ENCODE measurements around the gene NPPC.

Gene NPPC

GRCh38 chr2:231924889-231925275 is 1.3 kb downstream of the NPPC start:
- Histone ChIP-seq H3K9me3 (ENCODE audit: insufficient read depth, low read length) (peaks cover 16% of the 10 kb centered on the region; the same call in 1 of the 2 replicates), H3K27me3 (ENCODE audit: insufficient read depth, insufficient read length) (peaks cover 38% of the 10 kb centered on the region), H3K36me3 (ENCODE audit: insufficient read depth, insufficient read length, low read length) (peaks cover 4% of the 10 kb centered on the region), H3K4me1 (ENCODE audit: insufficient read depth, insufficient read length) (peaks cover 16% of the 10 kb centered on the region), H3K4me3 (ENCODE audit: insufficient read length, low read depth) (peak overlapping the region; percentile 73), H3K9ac (ENCODE audit: insufficient read length, low read depth) (peak overlapping the region; percentile 89)
- TF ChIP-seq ZNF274 (IDR thresholded peaks at IDR 0.05; ENCODE audit: low read depth, low read length) (no peak), YY1 (IDR thresholded peaks at IDR 0.05; ENCODE audit: insufficient read depth, insufficient read length) (no peak), SUZ12 (IDR thresholded peaks at IDR 0.05; ENCODE audit: extremely low read depth, insufficient read depth, insufficient read length) (no peak)
- DNase-seq (ENCODE audit: low read depth, low spot score): no peak

- DNase-seq (ENCODE audit: low read depth, low spot score): no peak
- TF ChIP-seq ZNF274 (IDR thresholded peaks at IDR 0.05; ENCODE audit: low read depth, low read length) (no peak), SUZ12 (IDR thresholded peaks at IDR 0.05; ENCODE audit: extremely low read depth, insufficient read depth, insufficient read length) (no peak), YY1 (IDR thresholded peaks at IDR 0.05; ENCODE audit: insufficient read depth, insufficient read length) (no peak)
- Histone ChIP-seq H3K4me1 (ENCODE audit: insufficient read depth, insufficient read length) (peaks cover 16% of the 10 kb centered on the region), H3K27me3 (ENCODE audit: insufficient read depth, insufficient read length) (peaks cover 38% of the 10 kb centered on the region), H3K9me3 (ENCODE audit: insufficient read depth, low read length) (peaks cover 16% of the 10 kb centered on the region; the same call in 1 of the 2 replicates), H3K4me3 (ENCODE audit: insufficient read length, low read depth) (peak overlapping the region; percentile 73), H3K9ac (ENCODE audit: insufficient read length, low read depth) (peak overlapping the region; percentile 89), H3K36me3 (ENCODE audit: insufficient read depth, insufficient read length, low read length) (peaks cover 4% of the 10 kb centered on the region)
Observed at GRCh38 chr2:231923951-231924888, 2.0 kb downstream of the NPPC start.

DNA sequence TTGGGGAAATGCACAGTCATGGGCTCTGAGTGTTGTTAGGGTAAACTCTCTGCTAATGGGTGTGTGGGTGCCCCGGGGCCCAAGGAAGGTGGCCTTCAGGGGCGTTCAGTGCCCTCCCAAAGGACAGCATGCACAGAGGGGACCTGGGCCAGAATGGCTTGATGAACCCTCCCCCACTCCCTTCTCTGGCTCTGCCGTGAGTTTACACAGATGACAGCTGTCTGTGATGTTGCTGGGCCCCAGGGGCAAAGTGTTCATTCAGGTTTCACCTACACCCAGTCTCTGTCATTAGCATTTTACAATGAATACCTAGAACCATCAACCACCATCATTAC is 3.2 kb downstream of the NPPC start:
- Histone ChIP-seq H3K9ac (ENCODE audit: insufficient read length, low read depth) (no peak overlapping the region), H3K36me3 (ENCODE audit: insufficient read depth, insufficient read length, low read length) (peaks cover 4% of the 10 kb centered on the region), H3K27me3 (ENCODE audit: insufficient read depth, insufficient read length) (peaks cover 33% of the 10 kb centered on the region), H3K9me3 (ENCODE audit: insufficient read depth, low read length) (peaks cover 16% of the 10 kb centered on the region; the same call in 1 of the 2 replicates), H3K4me3 (ENCODE audit: insufficient read length, low read depth) (no peak overlapping the region), H3K4me1 (ENCODE audit: insufficient read depth, insufficient read length) (peaks cover 13% of the 10 kb centered on the region)
- TF ChIP-seq ZNF274 (IDR thresholded peaks at IDR 0.05; ENCODE audit: low read depth, low read length): no peak
- TF ChIP-seq SUZ12 (IDR thresholded peaks at IDR 0.05; ENCODE audit: extremely low read depth, insufficient read depth, insufficient read length): no peak
- DNase-seq (ENCODE audit: low read depth, low spot score): no peak

DNA sequence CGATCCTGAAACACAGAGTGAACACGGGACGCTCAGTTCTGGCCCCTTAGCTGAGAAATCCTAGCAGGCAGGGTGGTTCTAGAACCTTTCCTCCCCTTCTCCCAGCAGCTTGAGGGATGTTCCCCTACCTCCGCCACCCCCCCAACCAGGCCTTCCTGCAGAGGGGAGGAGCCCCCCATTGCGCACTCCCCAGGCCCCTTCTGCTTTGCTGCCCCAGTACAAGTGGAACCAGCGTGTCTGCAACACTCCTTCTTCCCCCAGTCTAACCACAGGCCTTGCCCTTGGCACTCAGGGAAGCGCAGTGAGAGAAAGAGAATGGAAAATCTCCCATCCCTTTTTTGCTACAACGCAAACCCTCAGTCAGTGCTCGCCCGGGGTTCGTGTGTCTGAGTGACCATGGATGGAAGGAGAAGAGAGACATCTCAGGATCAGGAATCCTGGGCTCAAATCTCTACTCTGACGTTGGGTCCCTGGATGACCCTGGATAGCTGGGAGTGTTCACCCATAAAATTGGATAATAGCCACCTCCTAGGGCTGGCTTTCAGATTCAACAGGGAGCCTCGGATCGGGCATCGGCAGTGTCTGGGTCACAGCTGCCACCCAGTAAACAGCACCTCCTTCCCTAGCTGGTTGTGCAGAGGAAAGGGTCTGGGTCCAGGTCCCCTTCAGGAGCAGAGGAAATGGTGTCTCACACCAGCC is 3.7 kb downstream of the NPPC start:
- Histone ChIP-seq H3K27me3 (ENCODE audit: insufficient read depth, insufficient read length) (peaks cover 28% of the 10 kb centered on the region), H3K9me3 (ENCODE audit: insufficient read depth, low read length) (peaks cover 12% of the 10 kb centered on the region; the same call in 1 of the 2 replicates), H3K9ac (ENCODE audit: insufficient read length, low read depth) (no peak overlapping the region), H3K4me3 (ENCODE audit: insufficient read length, low read depth) (no peak overlapping the region), H3K36me3 (ENCODE audit: insufficient read depth, insufficient read length, low read length) (peaks cover 4% of the 10 kb centered on the region), H3K4me1 (ENCODE audit: insufficient read depth, insufficient read length) (peaks cover 13% of the 10 kb centered on the region)
- no peak for TF ChIP-seq YY1 (IDR thresholded peaks at IDR 0.05; ENCODE audit: insufficient read depth, insufficient read length)
- TF ChIP-seq ZNF274 (IDR thresholded peaks at IDR 0.05; ENCODE audit: low read depth, low read length): no peak
- no peak for TF ChIP-seq SUZ12 (IDR thresholded peaks at IDR 0.05; ENCODE audit: extremely low read depth, insufficient read depth, insufficient read length)
- DNase-seq (ENCODE audit: low read depth, low spot score): no peak

- H3K9me3 ChIP-seq (ENCODE audit: insufficient read depth, low read length): peaks cover 4% of the 10 kb centered on the region; the same call in 1 of the 2 replicates
- no peak for DNase-seq (ENCODE audit: low read depth, low spot score)
- peaks cover 4% of the 10 kb centered on the region for H3K36me3 ChIP-seq (ENCODE audit: insufficient read depth, insufficient read length, low read length)
- H3K4me3 ChIP-seq (ENCODE audit: insufficient read length, low read depth): no peak overlapping the region
- no peak overlapping the region for H3K9ac ChIP-seq (ENCODE audit: insufficient read length, low read depth)
- H3K4me1 ChIP-seq (ENCODE audit: insufficient read depth, insufficient read length): peaks cover 13% of the 10 kb centered on the region
- TF ChIP-seq ZNF274 (IDR thresholded peaks at IDR 0.05; ENCODE audit: low read depth, low read length): no peak
- no peak for TF ChIP-seq SUZ12 (IDR thresholded peaks at IDR 0.05; ENCODE audit: extremely low read depth, insufficient read depth, insufficient read length)
- TF ChIP-seq YY1 (IDR thresholded peaks at IDR 0.05; ENCODE audit: insufficient read depth, insufficient read length): no peak
- peaks cover 13% of the 10 kb centered on the region for H3K27me3 ChIP-seq (ENCODE audit: insufficient read depth, insufficient read length)
Observed at GRCh38 chr2:231920795-231921194, 5.4 kb downstream of the NPPC start.

GRCh38 chr2:231920366-231920765 is 5.8 kb downstream of the NPPC start:
- H3K36me3 ChIP-seq (ENCODE audit: insufficient read depth, insufficient read length, low read length): peaks cover 4% of the 10 kb centered on the region
- TF ChIP-seq YY1 (IDR thresholded peaks at IDR 0.05; ENCODE audit: insufficient read depth, insufficient read length): no peak
- no peak for TF ChIP-seq ZNF274 (IDR thresholded peaks at IDR 0.05; ENCODE audit: low read depth, low read length)
- TF ChIP-seq SUZ12 (IDR thresholded peaks at IDR 0.05; ENCODE audit: extremely low read depth, insufficient read depth, insufficient read length): no peak
- peaks cover 4% of the 10 kb centered on the region; the same call in 1 of the 2 replicates for H3K9me3 ChIP-seq (ENCODE audit: insufficient read depth, low read length)
- no peak for DNase-seq (ENCODE audit: low read depth, low spot score)
- no peak overlapping the region for H3K9ac ChIP-seq (ENCODE audit: insufficient read length, low read depth)
- peaks cover 9% of the 10 kb centered on the region for H3K27me3 ChIP-seq (ENCODE audit: insufficient read depth, insufficient read length)
- no peak overlapping the region for H3K4me3 ChIP-seq (ENCODE audit: insufficient read length, low read depth)
- peaks cover 13% of the 10 kb centered on the region for H3K4me1 ChIP-seq (ENCODE audit: insufficient read depth, insufficient read length)
